Endothelial cell of umbilical vein (primary cell): ENCODE measurements around the gene TULP4.

Source experiments
- CTCF ChIP-seq, 2 donors: IDR thresholded peaks; 1 replicate in 1 of 2; 2 replicates in 1 of 2; pipeline ENCODE4 v1.5.1; 2011; ENCODE audit warnings: low read length in 2 of 2, mild to moderate bottlenecking in 2 of 2, moderate library complexity in 2 of 2, control low read depth in 1 of 2, inconsistent platforms in 1 of 2, low read depth in 1 of 2; ENCODE audit not compliant: insufficient read depth in 1 of 2; ENCODE audit errors: extremely low read depth in 1 of 2
- EZH2 ChIP-seq: IDR thresholded peaks from 2 replicates; pipeline ENCODE4 v1.6.1; 2012; ENCODE audit warnings: borderline replicate concordance, low read depth, mild to moderate bottlenecking, moderate library complexity, low read length, inconsistent platforms; ENCODE audit not compliant: severe bottlenecking
- JUN ChIP-seq: IDR thresholded peaks from 2 replicates; pipeline ENCODE4 v1.6.1; 2011; ENCODE audit warnings: borderline replicate concordance, low read depth; ENCODE audit not compliant: insufficient read length, insufficient read depth
- MAX ChIP-seq: IDR thresholded peaks from 2 replicates; pipeline ENCODE4 v1.6.1; 2011; ENCODE audit not compliant: insufficient read depth, insufficient read length
- MYC ChIP-seq: IDR thresholded peaks from one replicate; pipeline ENCODE4 v1.6.1; 2011; ENCODE audit warnings: mild to moderate bottlenecking, low read depth, low read length
- POLR2A ChIP-seq: IDR thresholded peaks from 2 replicates; pipeline ENCODE4 v1.6.1; 2012; ENCODE audit warnings: low read depth, mild to moderate bottlenecking, control low read depth, low read length
- POLR2AphosphoS5 ChIP-seq: IDR thresholded peaks from 2 replicates; pipeline ENCODE4 v1.6.1; 2012; ENCODE audit warnings: low read depth, mild to moderate bottlenecking, control low read depth, low read length, moderate library complexity; ENCODE audit not compliant: insufficient read depth

- TF ChIP-seq MAX (no peak), CTCF (IDR thresholded peaks at IDR 0.05; ENCODE audit: extremely low read depth in 1 of 2, insufficient read depth in 1 of 2, low read depth in 1 of 2, low read length in 2 of 2) (no peak), POLR2AphosphoS5 (no peak), EZH2 (no peak), POLR2A (no peak), JUN (no peak), MYC (no peak)
Observed at GRCh38 chr6:158293122-158293521, 19.1 kb upstream of the TULP4 start.
